IPS-15b (cell line): Measurements from ENCODE around the gene CCL27.

Experiments used
- H3K27me3 ChIP-seq: one replicate; pipeline ENCODE4 v1.6.1; 2013; ENCODE audit warnings: low read length; ENCODE audit not compliant: control insufficient read depth, insufficient read depth
- H3K36me3 ChIP-seq: one replicate; pipeline ENCODE4 v1.6.1; 2013; ENCODE audit warnings: low read length; ENCODE audit not compliant: control insufficient read depth, insufficient read depth
- H3K4me1 ChIP-seq: one replicate; pipeline ENCODE4 v1.6.1; 2013; ENCODE audit warnings: mild to moderate bottlenecking, low read length; ENCODE audit not compliant: control insufficient read depth, insufficient read depth
- H3K4me3 ChIP-seq: one replicate; pipeline ENCODE4 v1.5.1; 2013; ENCODE audit warnings: low read depth, low read length
- H3K9ac ChIP-seq: one replicate; pipeline ENCODE4 v1.6.1; 2013; ENCODE audit warnings: low read depth, mild to moderate bottlenecking, low read length
- H3K9me3 ChIP-seq: one replicate; pipeline ENCODE4 v1.6.1; 2013; ENCODE audit warnings: mild to moderate bottlenecking, low read length; ENCODE audit not compliant: control insufficient read depth, insufficient read depth

CCL27 gene

GRCh38 chr9:34662526-34663302 lies at the start of gene CCL27:
CCL27 (minus strand) TSS chr9:34662657; CDS start chr9:34662633, 24 bp downstream.
- Histone ChIP-seq H3K4me3 (no peak within 1 kb of the TSS), H3K9ac (no peak within 1 kb of the TSS), H3K36me3 (no peaks in the 10 kb centered on the region), H3K27me3 (no peaks in the 10 kb centered on the region), H3K9me3 (no peaks in the 10 kb centered on the region), H3K4me1 (peaks cover 2% of the 10 kb centered on the region)

GRCh38 chr9:34712140-34712539 lies 49.7 kb upstream of the CCL27 start:
- H3K9me3 ChIP-seq: no peaks in the 10 kb centered on the region
- peaks cover 4% of the 10 kb centered on the region for H3K27me3 ChIP-seq
- no peaks in the 10 kb centered on the region for H3K4me1 ChIP-seq
- H3K4me3 ChIP-seq: no peak overlapping the region
- no peak overlapping the region for H3K9ac ChIP-seq
- no peaks in the 10 kb centered on the region for H3K36me3 ChIP-seq

- Histone ChIP-seq H3K4me1 (no peaks in the 10 kb centered on the region), H3K9ac (no peak within 1 kb of the TSS), H3K4me3 (no peak within 1 kb of the TSS), H3K36me3 (no peaks in the 10 kb centered on the region), H3K27me3 (peaks cover 4% of the 10 kb centered on the region), H3K9me3 (no peaks in the 10 kb centered on the region)
These were observed 47.6 kb upstream of the CCL27 start, which contains the start of gene CCL21 for GRCh38 chr9:34710023-34710422. CCL21 (minus strand) TSS chr9:34710136; CDS start chr9:34710066, 70 bp downstream.

- Histone ChIP-seq H3K4me1 (no peaks in the 10 kb centered on the region), H3K27me3 (no peaks in the 10 kb centered on the region), H3K4me3 (no peak overlapping the region), H3K36me3 (no peaks in the 10 kb centered on the region), H3K9me3 (no peaks in the 10 kb centered on the region), H3K9ac (no peak overlapping the region)
These were observed 46.9 kb upstream of the CCL27 start for GRCh38 chr9:34709196-34709978.

GRCh38 chr9:34707130-34707529 lies 44.7 kb upstream of the CCL27 start:
- H3K27me3 ChIP-seq: no peaks in the 10 kb centered on the region
- no peaks in the 10 kb centered on the region for H3K36me3 ChIP-seq
- H3K4me3 ChIP-seq: no peak overlapping the region
- no peak overlapping the region for H3K9ac ChIP-seq
- H3K4me1 ChIP-seq: no peaks in the 10 kb centered on the region
- H3K9me3 ChIP-seq: no peaks in the 10 kb centered on the region

GRCh38 chr9:34701769-34702736 lies 39.6 kb upstream of the CCL27 start:
- H3K9ac ChIP-seq: no peak overlapping the region
- peak overlapping the region; percentile 52 for H3K4me3 ChIP-seq
- no peaks in the 10 kb centered on the region for H3K9me3 ChIP-seq
- no peaks in the 10 kb centered on the region for H3K36me3 ChIP-seq
- peaks cover 32% of the 10 kb centered on the region for H3K27me3 ChIP-seq
- peaks cover 2% of the 10 kb centered on the region for H3K4me1 ChIP-seq

- Histone ChIP-seq H3K4me3 (peak overlapping the region; percentile 52), H3K36me3 (no peaks in the 10 kb centered on the region), H3K9me3 (no peaks in the 10 kb centered on the region), H3K9ac (no peak overlapping the region), H3K27me3 (peaks cover 36% of the 10 kb centered on the region), H3K4me1 (peaks cover 2% of the 10 kb centered on the region)
These were observed 38.7 kb upstream of the CCL27 start for GRCh38 chr9:34701023-34701768.

- H3K27me3 ChIP-seq: peaks cover 19% of the 10 kb centered on the region
- H3K4me1 ChIP-seq: no peaks in the 10 kb centered on the region
- no peaks in the 10 kb centered on the region for H3K36me3 ChIP-seq
- no peaks in the 10 kb centered on the region for H3K9me3 ChIP-seq
- H3K9ac ChIP-seq: no peak overlapping the region
- no peak overlapping the region for H3K4me3 ChIP-seq
These were observed 32.4 kb upstream of the CCL27 start for GRCh38 chr9:34694811-34695210.

GRCh38 chr9:34693560-34693959 lies 31.1 kb upstream of the CCL27 start:
- Histone ChIP-seq H3K4me3 (no peak overlapping the region), H3K9me3 (no peaks in the 10 kb centered on the region), H3K9ac (no peak overlapping the region), H3K36me3 (no peaks in the 10 kb centered on the region), H3K4me1 (no peaks in the 10 kb centered on the region), H3K27me3 (peaks cover 7% of the 10 kb centered on the region)

GRCh38 chr9:34691936-34692315 lies 29.5 kb upstream of the CCL27 start:
- H3K27me3 ChIP-seq: peaks cover 4% of the 10 kb centered on the region
- no peak overlapping the region for H3K4me3 ChIP-seq
- no peaks in the 10 kb centered on the region for H3K9me3 ChIP-seq
- H3K36me3 ChIP-seq: no peaks in the 10 kb centered on the region
- H3K4me1 ChIP-seq: no peaks in the 10 kb centered on the region
- H3K9ac ChIP-seq: no peak overlapping the region
